ENCODE results near the gene MRPS18A.

GRCh38 chr6:43683708-43684455 is 3.7 kb downstream of the MRPS18A start:
- TF ChIP-seq CTCF (IDR thresholded peaks at IDR 0.05) = no peak
- no peak for TF ChIP-seq POLR2A (IDR thresholded peaks at IDR 0.05)
